Activated B cell treated with CpG ODN at 0.5 μM for 24 hours (primary cell): ENCODE measurements around the gene SEPTIN8. TPM values are rescaled to one million over a fixed set of nuclear protein-coding genes. Genes with fewer than 3 reads are reported as not detected.

Source experiments
- ATAC-seq: fragments of 200-7000 bp; cut with Tn5 transposase; one replicate; pipeline ENCODE4 v1.10.0; 2021; ENCODE audit warnings: low read depth, mild to moderate bottlenecking, moderate library complexity
- CTCF ChIA-PET: fragments of 350-600 bp; sonication (Branson Sonifier 250); formaldehyde crosslinking; loops from one replicate; lab custom pipeline; 2021; ENCODE audit warnings: antibody characterized with exemption; lab: Charles Lee
- POLR2A ChIA-PET: fragments of 350-600 bp; sonication (Branson Sonifier 250); formaldehyde crosslinking; loops from one replicate; lab custom pipeline; 2021; ENCODE audit warnings: antibody characterized with exemption; lab: Charles Lee
- DNase-seq: peaks from one replicate; pipeline ENCODE4 v3.0.0; 2022
- H3K27ac Mint-ChIP-seq: one replicate; pipeline ENCODE4 v1.8.0; 2020; ENCODE audit warnings: mixed read lengths
- H3K27me3 Mint-ChIP-seq: one replicate; pipeline ENCODE4 v1.8.0; 2021; ENCODE audit warnings: mixed read lengths
- H3K36me3 Mint-ChIP-seq: one replicate; pipeline ENCODE4 v1.8.0; 2021; ENCODE audit warnings: low read depth, mixed read lengths
- H3K4me1 Mint-ChIP-seq: one replicate; pipeline ENCODE4 v1.8.0; 2021; ENCODE audit warnings: mixed read lengths
- H3K4me3 Mint-ChIP-seq: one replicate; pipeline ENCODE4 v1.8.0; 2020; ENCODE audit warnings: mild to moderate bottlenecking, mixed read lengths
- H3K9me3 Mint-ChIP-seq: one replicate; pipeline ENCODE4 v1.8.0; 2020; ENCODE audit warnings: mixed read lengths
- intact Hi-C: fragments of 100-400 bp; cut with micrococcal nuclease; formaldehyde crosslinking; loops from one replicate; pipeline ENCODE4 v1.15.1; 2024
- total RNA-seq: library from RNA; stranded (reverse); gene quantifications from 2 replicates; pipeline ENCODE4 v1.2.3, GENCODE V29; 2022
- TF ChIP-seq, protein P1 (sequence below): fragments of 200-600 bp; IDR thresholded peaks from one replicate; pipeline ENCODE4 v1.8.0; 2022; ENCODE audit warnings: antibody characterized with exemption, mild to moderate bottlenecking

Gene SEPTIN8
- total RNA-seq, 1 donor from 2014 or later: 7.3 TPM

DNA sequence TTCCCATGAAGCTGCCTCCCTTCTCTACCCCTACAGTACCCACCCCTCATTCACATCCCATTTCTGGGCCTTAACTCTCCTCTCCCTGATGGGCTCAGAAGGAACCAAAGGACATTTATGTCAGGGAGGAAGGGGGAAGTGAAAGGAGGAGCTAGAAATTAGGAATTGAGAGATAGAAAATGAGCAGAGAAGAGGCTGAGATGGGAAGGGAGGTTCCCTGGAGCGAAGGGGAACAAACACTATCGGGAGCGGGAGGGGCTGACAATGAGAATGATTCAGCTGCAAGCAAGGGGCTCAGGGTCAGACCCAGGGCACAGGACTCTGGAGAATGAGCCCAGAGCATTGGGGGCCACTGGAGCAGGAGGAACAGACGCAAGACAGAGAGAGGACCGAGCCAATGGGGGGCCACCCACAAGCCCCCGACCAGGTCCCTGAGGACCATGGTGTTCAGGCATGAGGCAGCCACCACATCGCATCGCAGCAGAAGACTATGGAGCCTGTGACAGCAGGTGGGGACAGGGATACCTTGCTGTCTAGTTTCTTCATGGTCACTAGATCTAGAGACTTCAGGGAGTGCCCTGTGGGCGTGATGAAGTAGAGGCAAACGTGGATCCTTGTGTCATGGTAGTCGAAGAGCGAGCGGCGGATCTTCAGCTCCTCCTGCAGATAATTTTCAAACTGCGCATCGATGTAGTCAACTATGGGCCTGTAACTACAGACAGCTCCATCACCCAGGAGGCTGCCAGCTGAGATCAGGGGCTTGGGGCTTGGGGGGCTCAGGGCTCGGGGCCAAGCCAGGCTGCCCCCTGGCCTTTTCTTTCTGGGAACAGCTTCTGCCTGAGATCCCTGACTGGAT is 13.6 kb downstream of the SEPTIN8 start:
- POLR2A ChIA-PET: interaction anchor here (0.7 kb wide), 1 partner anchor 237 kb away, joined by 3 read pairs; no protein-coding TSS in a partner anchor
- intact Hi-C loops: no loop called here
- no peak for ATAC-seq
- Mint-ChIP-seq H3K4me3 (no peak overlapping the region), H3K27me3 (no peaks in the 10 kb centered on the region), H3K27ac (no peak overlapping the region), H3K9me3 (no peaks in the 10 kb centered on the region), H3K4me1 (no peaks in the 10 kb centered on the region), H3K36me3 (no peaks in the 10 kb centered on the region)
- DNase-seq: no peak
- TF ChIP-seq, protein P1, sequence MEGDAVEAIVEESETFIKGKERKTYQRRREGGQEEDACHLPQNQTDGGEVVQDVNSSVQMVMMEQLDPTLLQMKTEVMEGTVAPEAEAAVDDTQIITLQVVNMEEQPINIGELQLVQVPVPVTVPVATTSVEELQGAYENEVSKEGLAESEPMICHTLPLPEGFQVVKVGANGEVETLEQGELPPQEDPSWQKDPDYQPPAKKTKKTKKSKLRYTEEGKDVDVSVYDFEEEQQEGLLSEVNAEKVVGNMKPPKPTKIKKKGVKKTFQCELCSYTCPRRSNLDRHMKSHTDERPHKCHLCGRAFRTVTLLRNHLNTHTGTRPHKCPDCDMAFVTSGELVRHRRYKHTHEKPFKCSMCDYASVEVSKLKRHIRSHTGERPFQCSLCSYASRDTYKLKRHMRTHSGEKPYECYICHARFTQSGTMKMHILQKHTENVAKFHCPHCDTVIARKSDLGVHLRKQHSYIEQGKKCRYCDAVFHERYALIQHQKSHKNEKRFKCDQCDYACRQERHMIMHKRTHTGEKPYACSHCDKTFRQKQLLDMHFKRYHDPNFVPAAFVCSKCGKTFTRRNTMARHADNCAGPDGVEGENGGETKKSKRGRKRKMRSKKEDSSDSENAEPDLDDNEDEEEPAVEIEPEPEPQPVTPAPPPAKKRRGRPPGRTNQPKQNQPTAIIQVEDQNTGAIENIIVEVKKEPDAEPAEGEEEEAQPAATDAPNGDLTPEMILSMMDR: no peak
- CTCF ChIA-PET: no interaction called here

DNA sequence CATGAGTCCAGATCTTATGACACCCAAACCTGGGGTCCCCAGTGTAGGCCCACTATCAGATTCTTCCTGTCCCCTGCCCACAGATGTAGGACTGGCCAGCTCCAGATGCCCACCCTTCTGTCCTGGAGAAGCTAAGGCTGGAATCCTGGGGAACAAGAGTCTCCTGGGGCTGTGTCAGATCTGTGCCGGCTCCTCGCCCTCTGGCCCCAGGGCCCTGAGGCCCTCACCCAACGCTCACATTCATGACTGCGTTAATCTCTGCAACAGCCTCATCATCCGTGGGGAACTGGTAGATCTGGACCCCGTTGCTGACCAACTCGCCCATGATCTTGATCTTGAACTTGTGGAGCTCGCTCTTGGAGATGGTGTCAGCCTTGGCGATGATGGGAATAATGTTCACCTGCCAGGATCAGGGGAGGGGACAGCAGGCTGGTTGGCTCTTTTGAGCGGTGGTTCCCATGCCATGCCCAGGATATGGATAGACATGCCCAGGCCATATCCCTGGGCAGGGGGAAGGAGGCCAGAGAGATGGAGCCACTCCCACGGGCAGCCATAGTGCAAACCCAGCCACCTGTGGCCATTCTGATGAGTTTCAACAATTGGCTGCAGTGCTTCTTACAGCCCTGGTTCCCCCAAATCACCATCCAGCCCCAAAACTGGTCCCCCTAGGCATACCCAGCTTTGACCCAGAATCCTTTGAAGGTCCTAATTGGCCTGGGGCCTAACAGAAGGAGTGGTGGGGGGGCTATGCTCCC is 14.6 kb downstream of the SEPTIN8 start:
- ChIA-PET CTCF (no interaction called here), POLR2A (interaction anchor here (0.7 kb wide), 1 partner anchor 236 kb away, joined by 3 read pairs; no protein-coding TSS in a partner anchor)
- Mint-ChIP-seq H3K4me3 (no peak overlapping the region), H3K27me3 (no peaks in the 10 kb centered on the region), H3K9me3 (no peaks in the 10 kb centered on the region), H3K4me1 (no peaks in the 10 kb centered on the region), H3K27ac (no peak overlapping the region), H3K36me3 (no peaks in the 10 kb centered on the region)
- ATAC-seq: no peak
- TF ChIP-seq, protein P1: no peak
- intact Hi-C loops: no loop called here
- DNase-seq: no peak

DNA sequence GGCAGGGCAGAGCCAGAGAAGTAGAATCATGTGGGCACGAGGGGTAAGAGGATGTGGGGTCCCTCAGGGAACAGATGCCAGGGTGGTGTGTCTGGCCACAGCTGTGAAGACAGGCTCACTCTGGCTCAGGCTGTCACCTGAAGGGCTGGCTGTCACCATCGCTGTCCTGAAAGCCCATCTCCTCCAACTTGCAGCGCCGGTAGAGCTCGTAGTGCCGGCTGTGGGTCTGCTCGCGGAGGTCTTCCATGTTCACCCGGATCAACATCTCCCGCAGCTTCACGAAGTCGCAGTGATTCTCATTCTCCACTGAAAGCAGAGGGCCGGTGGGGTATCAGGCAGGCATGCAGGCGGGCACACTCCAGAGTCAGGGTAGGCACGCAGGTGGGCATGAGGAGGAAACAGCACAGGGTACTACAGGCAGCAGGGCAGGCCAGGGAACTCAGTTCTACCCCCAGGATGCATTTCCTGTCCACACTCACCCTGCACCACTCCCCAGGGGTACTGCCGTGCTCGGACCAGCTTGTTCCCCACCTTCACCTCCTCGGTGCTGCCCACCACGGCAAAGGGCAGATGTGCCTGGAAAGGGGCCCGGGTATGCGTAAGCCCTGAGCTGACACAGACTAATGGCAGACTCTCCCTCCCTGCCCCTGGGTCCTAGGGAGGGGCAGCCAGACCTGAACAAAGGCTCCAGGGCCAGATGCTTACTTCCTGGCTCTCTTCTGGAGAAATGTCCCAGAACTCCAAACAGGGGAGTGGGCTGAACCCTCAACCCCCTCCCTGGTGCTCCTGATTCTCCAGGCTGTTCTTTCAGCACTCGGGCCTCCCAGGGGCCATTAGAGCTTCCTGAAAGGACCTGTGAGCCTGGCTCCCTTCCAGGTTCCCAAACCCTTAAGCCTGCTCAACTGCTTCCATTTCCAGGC is 15.5 kb downstream of the SEPTIN8 start:
- Mint-ChIP-seq H3K27me3 (no peaks in the 10 kb centered on the region), H3K27ac (no peak overlapping the region), H3K9me3 (no peaks in the 10 kb centered on the region), H3K4me3 (no peak overlapping the region), H3K36me3 (no peaks in the 10 kb centered on the region), H3K4me1 (no peaks in the 10 kb centered on the region)
- no peak for DNase-seq
- TF ChIP-seq, protein P1: no peak
- POLR2A ChIA-PET: no interaction called here
- CTCF ChIA-PET: no interaction called here
- ATAC-seq: no peak
- intact Hi-C loops: no loop called here

DNA sequence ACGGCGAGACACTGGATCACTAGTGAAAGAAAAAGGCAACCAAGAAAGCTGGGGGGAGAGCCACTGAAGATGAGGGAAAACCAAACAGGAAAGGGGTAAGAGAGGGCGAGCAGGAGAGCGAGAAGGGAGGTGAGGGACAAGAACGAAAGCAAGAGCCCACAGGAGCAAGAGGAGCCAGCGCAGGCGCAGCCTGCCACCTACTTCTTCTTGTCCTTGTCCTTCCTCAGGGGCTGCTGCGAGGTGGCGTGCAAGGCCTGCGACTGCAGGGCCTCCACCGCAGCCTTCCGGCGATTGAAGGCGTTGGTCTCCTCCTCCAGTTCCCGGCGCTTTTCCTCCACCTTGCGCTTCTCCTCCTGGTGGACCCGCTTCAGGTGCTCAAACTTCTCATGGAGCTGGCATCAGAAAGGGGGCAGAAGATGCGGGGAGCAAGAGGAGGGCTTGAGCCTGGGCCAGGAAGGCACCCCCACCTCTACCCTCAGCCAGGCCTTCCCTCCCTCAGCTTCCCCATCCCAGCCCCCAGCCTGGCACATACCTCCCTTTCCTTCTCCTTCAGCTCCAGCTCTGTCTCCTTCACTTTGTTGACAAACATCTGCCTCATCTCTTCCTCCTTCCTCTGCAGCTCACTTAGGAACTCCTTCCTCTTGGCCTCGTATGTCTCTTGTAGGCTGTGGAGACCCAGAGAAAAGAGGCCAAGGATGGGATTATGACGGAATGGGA is 16.3 kb downstream of the SEPTIN8 start:
- Mint-ChIP-seq H3K4me1 (no peaks in the 10 kb centered on the region), H3K36me3 (no peaks in the 10 kb centered on the region), H3K27me3 (no peaks in the 10 kb centered on the region), H3K9me3 (no peaks in the 10 kb centered on the region), H3K27ac (no peak overlapping the region), H3K4me3 (no peak overlapping the region)
- POLR2A ChIA-PET: no interaction called here
- TF ChIP-seq, protein P1: no peak
- CTCF ChIA-PET: no interaction called here
- intact Hi-C loops: no loop called here
- DNase-seq (no peak), ATAC-seq (no peak)
